Measurements from ENCODE around the gene FBLN1.
"Not testable (repeated sequence)": the region's sequence is repeated elsewhere in the genome, so short reads cannot be mapped to it uniquely, and the experiment has no call there.

FBLN1 gene

DNA sequence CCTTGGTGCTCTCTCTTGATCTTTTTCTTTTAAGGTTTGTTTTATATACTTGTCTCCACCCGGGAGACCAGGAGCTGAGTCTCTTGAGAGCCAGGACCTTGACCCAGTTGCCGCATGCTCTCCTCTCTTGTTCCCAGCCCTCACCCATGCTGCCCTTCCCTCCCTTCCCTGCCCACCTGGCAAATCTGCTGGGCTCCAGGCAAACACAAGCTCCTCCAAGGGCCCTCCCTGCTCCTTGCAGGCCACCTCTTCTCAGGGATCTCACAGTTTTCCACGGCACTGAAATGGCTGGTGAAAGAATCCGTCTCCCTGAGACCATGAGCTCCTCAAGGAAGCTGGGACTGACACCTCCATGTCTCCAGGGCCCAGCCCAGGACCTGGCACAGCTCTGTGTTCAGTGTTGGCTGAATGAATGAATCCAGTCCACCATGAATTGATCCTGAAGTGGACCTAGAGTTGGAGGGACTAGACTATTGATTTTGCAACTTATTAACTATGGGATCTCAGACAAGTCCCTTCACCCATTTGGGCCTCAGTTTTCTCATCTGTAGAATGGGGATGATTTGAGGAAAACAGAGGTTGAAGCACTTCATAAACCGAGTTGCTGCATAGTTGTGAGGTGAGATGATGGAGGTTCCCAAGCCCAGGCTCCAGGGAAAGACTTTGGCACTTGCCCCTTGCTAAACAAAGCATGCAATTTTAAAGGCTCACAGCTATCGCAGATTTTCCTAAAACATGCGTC lies 25.1 kb upstream of the FBLN1 start:
- no peak for DNase-seq

GRCh38 chr22:45478108-45478771 lies 24.4 kb upstream of the FBLN1 start:
- DNase-seq: no peak

DNA sequence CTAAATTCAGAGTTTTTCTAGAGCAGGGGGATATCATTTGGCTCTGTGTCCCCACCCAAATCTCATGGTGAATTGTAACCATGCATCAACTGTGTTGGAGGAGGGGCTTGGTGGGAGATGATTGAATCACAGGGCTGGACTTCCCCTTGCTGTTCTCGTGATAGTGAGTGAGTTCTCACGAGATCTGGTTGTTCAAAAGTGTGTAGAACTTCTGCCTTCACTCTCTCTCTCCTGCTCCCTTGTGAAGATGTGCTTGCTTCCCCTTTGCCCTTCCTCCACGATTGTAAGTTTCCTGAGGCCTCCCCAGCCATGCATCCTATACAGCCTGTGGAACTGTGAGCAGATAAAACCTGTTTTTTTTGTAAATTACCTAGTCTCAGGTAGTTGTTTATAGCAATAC lies 22.0 kb upstream of the FBLN1 start:
- no peak for DNase-seq

DNA sequence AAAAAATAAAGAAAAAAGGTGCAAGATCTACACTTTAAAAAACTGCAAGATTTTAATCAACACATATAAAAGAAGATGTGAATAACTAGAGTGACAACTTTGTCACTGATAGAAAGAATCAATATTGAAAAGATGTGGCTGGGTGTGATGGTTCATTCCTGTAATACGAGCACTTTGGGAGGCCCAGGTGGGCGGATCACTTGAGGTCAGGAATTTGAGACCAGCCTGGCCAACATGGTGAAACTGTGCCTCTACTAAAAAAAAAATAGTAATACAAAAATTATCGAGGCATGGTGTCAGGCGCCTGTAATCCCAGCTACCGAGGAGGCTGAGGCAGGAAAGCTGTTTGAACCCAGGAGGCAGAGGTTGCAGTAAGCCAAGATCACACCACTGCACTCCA lies 21.0 kb upstream of the FBLN1 start:
- DNase-seq: no peak

GRCh38 chr22:45482169-45482568 lies 20.5 kb upstream of the FBLN1 start:
- no peak for DNase-seq

DNA sequence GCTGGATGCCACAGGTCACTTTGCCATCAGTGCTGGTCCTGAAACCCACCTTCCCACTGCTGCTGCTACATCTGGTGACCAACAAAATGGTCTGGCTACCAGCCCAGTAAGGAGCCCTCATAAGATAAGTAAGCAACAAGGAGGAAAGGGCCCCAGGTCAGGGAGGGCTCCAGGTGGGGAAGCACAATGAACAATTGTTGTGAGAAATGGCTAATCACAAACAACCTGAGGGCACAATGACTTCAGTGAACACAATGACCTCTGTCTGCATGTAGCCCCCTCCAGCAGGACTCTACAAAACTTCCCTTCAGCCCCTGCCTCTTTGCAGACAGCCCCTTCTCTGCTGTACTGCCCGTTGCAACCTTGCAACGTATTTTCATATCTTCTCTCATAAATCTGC lies 19.4 kb upstream of the FBLN1 start:
- no peak for DNase-seq

DNA sequence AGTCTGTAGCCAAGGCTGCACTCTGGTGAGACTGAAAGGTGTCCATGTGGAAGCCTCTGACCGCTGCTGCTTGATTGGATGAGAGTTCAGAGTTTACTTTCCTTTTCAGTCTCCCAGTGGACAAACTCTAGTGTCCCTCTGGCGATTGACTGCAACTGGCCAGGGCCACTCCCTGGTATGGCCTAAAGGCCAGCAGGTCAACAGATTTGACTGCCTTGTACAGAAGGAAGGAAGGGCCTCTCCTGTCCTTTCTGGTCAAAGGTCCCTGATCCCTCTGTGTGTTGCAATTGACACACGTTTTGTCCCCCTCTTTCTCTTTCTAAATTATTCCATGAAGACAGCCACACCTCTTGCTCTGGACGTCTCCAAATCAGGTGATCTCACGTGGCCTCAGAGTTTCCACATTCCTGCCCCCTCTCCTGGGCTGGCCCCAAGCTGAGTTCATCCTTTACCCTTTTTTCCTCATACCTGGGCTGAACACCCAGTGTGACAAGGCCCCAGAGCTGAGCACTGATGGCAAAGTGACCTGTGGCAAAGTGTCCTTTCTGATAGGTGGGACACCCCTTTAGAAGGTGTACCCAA lies 18.7 kb upstream of the FBLN1 start:
- DNase-seq: no peak

DNA sequence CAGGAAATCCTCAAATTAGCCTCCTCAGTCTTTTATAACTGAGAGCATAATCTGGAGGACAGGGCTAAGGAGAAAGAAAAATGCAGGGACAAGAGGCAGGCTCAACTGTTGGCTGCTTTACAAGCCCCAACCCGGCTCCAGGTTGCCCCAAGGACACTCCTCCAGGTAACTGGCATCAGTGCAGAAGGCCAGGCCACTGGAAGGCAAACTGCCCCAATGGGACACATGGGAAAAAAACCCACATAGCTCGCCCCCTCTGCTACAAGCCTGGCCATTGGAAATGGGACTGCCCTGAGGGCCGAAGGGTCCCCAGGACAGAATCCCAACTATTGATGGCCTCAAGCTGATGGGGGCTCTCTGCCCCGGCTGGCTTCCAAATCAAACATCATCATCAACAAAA lies 17.9 kb upstream of the FBLN1 start:
- no peak for DNase-seq

DNA sequence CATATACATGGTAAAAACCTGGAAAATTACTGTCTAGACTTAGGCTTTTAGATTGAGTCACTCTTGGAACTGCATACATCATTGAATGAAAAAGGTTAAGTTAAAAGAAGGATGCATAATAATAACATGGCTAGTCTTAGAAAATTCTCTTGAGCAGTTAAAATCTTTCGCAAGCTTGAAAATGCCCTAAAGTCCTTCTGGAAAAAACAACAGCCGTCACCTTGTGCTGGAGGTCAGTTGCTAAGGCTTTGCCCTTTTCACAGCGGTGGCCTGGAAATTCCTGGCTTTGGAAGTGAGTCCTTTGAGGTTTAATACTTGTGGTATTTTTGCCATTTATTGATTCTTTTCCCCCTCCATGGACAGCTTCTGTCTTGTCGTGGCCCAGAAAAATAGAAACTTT lies 17.4 kb upstream of the FBLN1 start:
- DNase-seq: no peak

GRCh38 chr22:45488764-45489370 lies 13.8 kb upstream of the FBLN1 start:
- DNase-seq: no peak

- no peak for DNase-seq
Measured at GRCh38 chr22:45490836-45491235, 11.8 kb upstream of the FBLN1 start.

GRCh38 chr22:45491841-45492240 lies 10.8 kb upstream of the FBLN1 start:
- DNase-seq: no peak

- DNase-seq: no peak
Measured at GRCh38 chr22:45493286-45493771, 9.4 kb upstream of the FBLN1 start.

GRCh38 chr22:45494306-45494705 lies 8.4 kb upstream of the FBLN1 start:
- not testable (repeated sequence) for DNase-seq

GRCh38 chr22:45495616-45496015 lies 7.1 kb upstream of the FBLN1 start:
- DNase-seq: not testable (repeated sequence)

GRCh38 chr22:45496451-45496941 lies 6.2 kb upstream of the FBLN1 start:
- DNase-seq: no peak

GRCh38 chr22:45497351-45498145 lies 5.1 kb upstream of the FBLN1 start:
- no peak for DNase-seq

- DNase-seq: no peak
Measured at GRCh38 chr22:45499746-45500145, 2.9 kb upstream of the FBLN1 start.

DNA sequence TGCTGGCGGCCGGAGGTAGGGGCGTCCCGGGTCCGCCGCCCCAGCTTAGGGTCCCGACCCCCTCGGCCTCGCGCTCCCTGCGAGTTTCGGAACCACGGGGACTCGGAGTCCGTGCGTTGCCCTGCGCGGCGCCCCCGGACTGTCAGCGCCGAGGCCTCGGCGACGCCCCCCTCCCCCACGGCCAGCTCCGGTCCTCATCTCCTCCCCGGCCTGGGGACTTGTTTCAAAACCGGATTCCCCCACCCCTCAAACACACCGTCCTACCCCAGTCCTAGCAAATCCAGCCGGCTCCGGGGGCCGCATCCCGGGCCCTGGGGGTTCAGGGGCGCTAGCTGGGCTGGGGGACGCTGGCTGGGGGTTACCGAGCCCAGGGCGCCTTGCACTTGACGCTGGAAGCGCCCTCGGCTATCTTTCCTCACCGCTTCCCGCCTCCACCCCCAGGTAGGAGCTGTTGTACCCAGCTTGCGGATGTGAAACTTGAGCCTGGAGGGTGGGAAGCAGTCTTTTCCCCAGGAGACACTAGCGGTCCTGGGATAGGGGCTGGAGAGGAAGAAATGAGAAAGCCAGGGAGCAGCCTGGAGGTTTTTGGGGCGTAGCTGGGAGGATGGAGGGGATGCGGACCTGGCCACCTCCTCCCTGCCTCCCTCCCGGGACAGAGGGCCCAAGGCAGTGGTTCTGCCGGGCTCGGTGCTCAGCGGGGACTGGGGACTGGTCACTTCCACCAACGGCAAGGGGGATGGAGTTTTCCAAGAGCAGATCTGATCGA lies 550 bp downstream of the FBLN1 start:
- no peak for DNase-seq

GRCh38 chr22:45503816-45504372 lies 1.2 kb downstream of the FBLN1 start:
- no peak for DNase-seq

Measured in NCI-H510A (cell line).